HG03575 (cell line): ENCODE results near the gene POPDC3.

Experiments used
- ATAC-seq: cut with Tn5 transposase; IDR thresholded peaks from one replicate; pipeline ENCODE4 v1.9.1; 2021; ENCODE audit not compliant: unreplicated experiment, insufficient number of reproducible peaks, low FRiP score; ENCODE audit errors: extremely low read depth

Gene POPDC3

GRCh38 chr6:105109955-105110895 is 69.6 kb downstream of the POPDC3 start:
- ATAC-seq: no peak

- no peak for ATAC-seq
Measured at GRCh38 chr6:105108631-105109262, 71.1 kb downstream of the POPDC3 start.
